ENCODE measurements around the gene MFN2.

DNA sequence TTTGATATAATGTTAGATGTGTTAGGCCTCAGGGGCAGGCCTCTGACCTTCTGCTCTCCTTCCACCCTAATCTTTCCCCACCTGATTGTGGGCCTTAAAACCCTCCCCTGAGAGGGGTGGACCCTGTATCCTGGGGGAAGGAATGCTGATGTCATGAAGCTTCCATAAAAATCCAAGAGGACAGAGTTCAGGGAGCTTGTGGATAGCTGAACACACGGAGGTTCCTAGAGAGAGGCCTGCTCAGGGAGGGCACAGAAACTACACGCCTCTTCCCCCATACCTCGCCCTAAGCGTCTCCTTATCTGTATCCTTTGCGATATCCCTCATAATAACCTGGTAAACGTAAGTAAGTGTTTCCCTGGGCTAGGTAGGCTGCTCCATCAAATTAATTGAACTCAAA lies 4.3 kb downstream of the MFN2 start:
- no peak for TF ChIP-seq POLR2A (IDR thresholded peaks at IDR 0.05)
- TF ChIP-seq, protein P1, sequence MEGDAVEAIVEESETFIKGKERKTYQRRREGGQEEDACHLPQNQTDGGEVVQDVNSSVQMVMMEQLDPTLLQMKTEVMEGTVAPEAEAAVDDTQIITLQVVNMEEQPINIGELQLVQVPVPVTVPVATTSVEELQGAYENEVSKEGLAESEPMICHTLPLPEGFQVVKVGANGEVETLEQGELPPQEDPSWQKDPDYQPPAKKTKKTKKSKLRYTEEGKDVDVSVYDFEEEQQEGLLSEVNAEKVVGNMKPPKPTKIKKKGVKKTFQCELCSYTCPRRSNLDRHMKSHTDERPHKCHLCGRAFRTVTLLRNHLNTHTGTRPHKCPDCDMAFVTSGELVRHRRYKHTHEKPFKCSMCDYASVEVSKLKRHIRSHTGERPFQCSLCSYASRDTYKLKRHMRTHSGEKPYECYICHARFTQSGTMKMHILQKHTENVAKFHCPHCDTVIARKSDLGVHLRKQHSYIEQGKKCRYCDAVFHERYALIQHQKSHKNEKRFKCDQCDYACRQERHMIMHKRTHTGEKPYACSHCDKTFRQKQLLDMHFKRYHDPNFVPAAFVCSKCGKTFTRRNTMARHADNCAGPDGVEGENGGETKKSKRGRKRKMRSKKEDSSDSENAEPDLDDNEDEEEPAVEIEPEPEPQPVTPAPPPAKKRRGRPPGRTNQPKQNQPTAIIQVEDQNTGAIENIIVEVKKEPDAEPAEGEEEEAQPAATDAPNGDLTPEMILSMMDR (IDR thresholded peaks at IDR 0.05) = no peak
